Stimulated activated CD8-positive, alpha-beta memory T cell treated with anti-CD3 and anti-CD28 coated beads, Interleukin-12 subunit alpha, Interleukin-12 subunit beta, amount 100 ng/mL, for 4 hours (primary cell): ENCODE results near the gene CARHSP1.
"Not testable (repeated sequence)": the region's sequence is repeated elsewhere in the genome, so short reads cannot be mapped to it uniquely, and the experiment has no call there.

Source experiments
- DNase-seq: peaks from one replicate; pipeline ENCODE4 v3.0.0-alpha.2; 2020; ENCODE audit warnings: low read depth

CARHSP1 gene

GRCh38 chr16:8854298-8854948 lies 14.4 kb downstream of the CARHSP1 start:
- no peak for DNase-seq

- no peak for DNase-seq
These were observed 15.2 kb downstream of the CARHSP1 start for GRCh38 chr16:8853611-8854010.

- DNase-seq: no peak
These were observed 15.7 kb downstream of the CARHSP1 start for GRCh38 chr16:8853150-8853549.

GRCh38 chr16:8852534-8852933 lies 16.3 kb downstream of the CARHSP1 start:
- no peak for DNase-seq

- no peak for DNase-seq
These were observed 16.9 kb downstream of the CARHSP1 start for GRCh38 chr16:8851761-8852403.

- DNase-seq: no peak
These were observed 18.4 kb downstream of the CARHSP1 start for GRCh38 chr16:8850279-8850885.

- DNase-seq: no peak
These were observed 19.3 kb downstream of the CARHSP1 start for GRCh38 chr16:8849411-8850011.

GRCh38 chr16:8848939-8849391 lies 19.8 kb downstream of the CARHSP1 start:
- DNase-seq: no peak

- DNase-seq: no peak
These were observed 20.4 kb downstream of the CARHSP1 start for GRCh38 chr16:8848231-8848938.

GRCh38 chr16:8847623-8848022 lies 21.2 kb downstream of the CARHSP1 start:
- DNase-seq: no peak

GRCh38 chr16:8847145-8847544 lies 21.7 kb downstream of the CARHSP1 start:
- DNase-seq: no peak

GRCh38 chr16:8846401-8846932 lies 22.3 kb downstream of the CARHSP1 start:
- DNase-seq: no peak

- DNase-seq: no peak
These were observed 23.0 kb downstream of the CARHSP1 start for GRCh38 chr16:8845699-8846298.

GRCh38 chr16:8843296-8843695 lies 25.5 kb downstream of the CARHSP1 start:
- DNase-seq: not testable (repeated sequence)

GRCh38 chr16:8842016-8842415 lies 26.8 kb downstream of the CARHSP1 start:
- DNase-seq: not testable (repeated sequence)

GRCh38 chr16:8837594-8837993 lies 31.2 kb downstream of the CARHSP1 start:
- not testable (repeated sequence) for DNase-seq

- not testable (repeated sequence) for DNase-seq
These were observed 32.0 kb downstream of the CARHSP1 start for GRCh38 chr16:8836797-8837196.

GRCh38 chr16:8832717-8833105 lies 36.1 kb downstream of the CARHSP1 start:
- no peak for DNase-seq

GRCh38 chr16:8831871-8832716 lies 36.7 kb downstream of the CARHSP1 start:
- no peak for DNase-seq

- no peak for DNase-seq
These were observed 37.4 kb downstream of the CARHSP1 start for GRCh38 chr16:8831450-8831849.
